ENCODE data around the gene ATP5PO.

DNA sequence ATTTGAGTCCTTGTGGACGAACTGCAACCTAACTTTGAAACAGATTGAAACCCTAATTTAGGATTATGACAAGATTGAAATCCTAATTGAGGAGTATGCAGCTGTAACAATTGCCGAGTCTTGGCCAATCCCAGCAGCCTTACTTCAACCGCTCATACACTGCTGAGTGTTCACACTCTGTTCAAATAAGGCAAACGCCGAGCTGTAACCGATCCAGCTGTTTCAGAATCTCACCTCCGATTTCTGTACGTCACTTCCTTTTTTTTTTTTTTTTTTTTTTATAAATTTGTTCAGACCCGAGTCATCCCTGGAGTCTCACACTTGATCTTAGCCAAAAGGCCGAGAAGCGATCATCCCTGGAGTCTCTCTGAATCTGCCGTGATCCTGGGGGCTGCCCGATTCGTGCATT is 22.3 kb upstream of the ATP5PO start:
- TF ChIP-seq, protein P1, sequence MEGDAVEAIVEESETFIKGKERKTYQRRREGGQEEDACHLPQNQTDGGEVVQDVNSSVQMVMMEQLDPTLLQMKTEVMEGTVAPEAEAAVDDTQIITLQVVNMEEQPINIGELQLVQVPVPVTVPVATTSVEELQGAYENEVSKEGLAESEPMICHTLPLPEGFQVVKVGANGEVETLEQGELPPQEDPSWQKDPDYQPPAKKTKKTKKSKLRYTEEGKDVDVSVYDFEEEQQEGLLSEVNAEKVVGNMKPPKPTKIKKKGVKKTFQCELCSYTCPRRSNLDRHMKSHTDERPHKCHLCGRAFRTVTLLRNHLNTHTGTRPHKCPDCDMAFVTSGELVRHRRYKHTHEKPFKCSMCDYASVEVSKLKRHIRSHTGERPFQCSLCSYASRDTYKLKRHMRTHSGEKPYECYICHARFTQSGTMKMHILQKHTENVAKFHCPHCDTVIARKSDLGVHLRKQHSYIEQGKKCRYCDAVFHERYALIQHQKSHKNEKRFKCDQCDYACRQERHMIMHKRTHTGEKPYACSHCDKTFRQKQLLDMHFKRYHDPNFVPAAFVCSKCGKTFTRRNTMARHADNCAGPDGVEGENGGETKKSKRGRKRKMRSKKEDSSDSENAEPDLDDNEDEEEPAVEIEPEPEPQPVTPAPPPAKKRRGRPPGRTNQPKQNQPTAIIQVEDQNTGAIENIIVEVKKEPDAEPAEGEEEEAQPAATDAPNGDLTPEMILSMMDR (conservative IDR thresholded peaks at IDR 0.05 in 1 of 2, IDR thresholded peaks at IDR 0.05 in 1 of 2; ENCODE audit: low read depth in 1 of 2, low read length in 2 of 2), result no peak
- TF ChIP-seq EZH2 (IDR thresholded peaks at IDR 0.05; ENCODE audit: low read length, missing control alignments), result no peak

Data from fibroblast of lung (primary cell).